Stimulated activated CD8-positive, alpha-beta memory T cell treated with anti-CD3 and anti-CD28 coated beads, Interleukin-15, amount 100 ng/mL, for 48 hours (primary cell): Measurements from ENCODE around the gene DESI2.
"Not testable (repeated sequence)": the region's sequence is repeated elsewhere in the genome, so short reads cannot be mapped to it uniquely, and the experiment has no call there.

Experiments
- DNase-seq, 2 donors: peaks; one replicate each; pipeline ENCODE4 v3.0.0-alpha.2; 2020; ENCODE audit warnings: low read depth in 2 of 2

DESI2 gene

DNA sequence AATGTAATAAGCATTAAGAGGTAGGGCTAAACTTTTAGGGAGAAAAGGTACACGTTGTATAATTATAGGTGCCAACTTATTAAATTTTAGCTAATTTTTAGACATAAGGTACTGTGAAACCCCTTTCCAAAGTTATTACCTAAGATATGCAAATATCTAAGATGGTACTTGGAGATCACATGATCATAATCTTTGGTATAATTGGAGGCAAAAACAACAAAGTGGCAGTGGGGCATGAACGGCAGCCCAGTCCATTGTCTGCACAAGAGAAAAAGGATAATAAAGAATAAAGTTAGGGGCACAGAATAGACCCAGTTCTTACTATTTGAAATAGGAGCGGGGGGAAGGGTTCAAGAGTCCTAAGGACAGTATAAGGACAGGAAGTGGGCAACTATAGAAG, 51.2 kb downstream of the DESI2 start:
- no peak for DNase-seq

- no peak for DNase-seq
Measured at GRCh38 chr1:244705261-244706234, 52.6 kb downstream of the DESI2 start.

DNA sequence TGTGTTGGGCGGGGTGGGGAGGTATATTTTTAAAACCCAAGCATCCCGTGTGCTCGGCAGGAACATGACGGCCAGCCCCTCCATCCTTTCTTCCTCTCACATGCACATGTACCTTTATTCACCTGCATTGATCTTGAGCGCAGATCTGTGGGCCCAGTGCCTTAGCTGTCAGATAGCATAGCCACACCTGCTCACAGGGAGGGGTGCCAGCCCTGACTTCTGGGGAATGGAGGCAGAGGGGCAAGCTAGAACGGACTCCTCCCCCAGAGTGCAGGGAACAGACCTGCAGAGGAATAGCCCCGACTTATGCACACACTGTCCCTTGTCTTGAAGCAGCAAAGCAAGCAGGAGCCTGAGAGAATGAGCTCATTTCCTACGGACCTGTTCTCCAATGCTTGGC, 56.1 kb downstream of the DESI2 start:
- no peak for DNase-seq

DNA sequence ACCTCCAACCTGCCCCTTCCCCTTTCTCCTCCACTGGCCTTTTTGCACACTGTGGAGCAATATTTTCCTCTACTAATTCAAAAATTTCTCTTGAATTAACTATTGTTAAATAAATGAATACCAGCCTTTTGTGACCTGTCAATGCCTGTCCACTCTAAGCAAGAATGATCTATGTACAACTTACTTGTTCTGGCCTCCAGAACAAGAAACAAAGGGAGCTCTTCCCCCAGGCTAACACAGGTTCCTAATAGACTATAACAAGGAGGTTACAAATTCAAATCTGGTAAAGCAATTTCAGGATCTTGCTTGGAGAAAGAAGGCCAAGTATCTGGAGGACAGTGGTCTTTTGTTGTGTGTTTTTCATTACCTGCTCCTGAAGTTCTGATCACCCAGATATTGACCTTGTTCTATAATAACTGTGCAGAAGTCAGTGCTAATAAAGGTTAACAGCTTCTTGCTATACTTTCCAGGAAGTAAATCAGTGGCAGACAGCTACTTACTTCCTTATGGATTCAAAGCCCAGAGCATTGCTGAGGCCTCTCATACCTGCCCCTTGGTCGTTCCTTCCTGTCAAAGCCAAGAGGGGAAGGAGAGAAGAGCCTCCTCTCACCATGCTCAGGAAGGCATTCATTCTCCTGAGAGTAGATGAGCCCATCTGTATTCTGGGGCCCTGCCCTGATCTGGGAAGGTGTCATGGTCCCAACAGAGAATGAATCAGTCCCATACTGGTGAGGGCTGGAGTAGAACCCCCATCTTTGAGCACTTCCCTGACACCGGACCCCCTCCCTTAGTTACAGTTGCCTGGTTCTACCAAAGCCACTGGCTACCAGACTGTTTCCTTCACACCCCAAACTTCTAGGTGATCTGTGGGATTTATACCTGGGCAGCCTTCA, 56.8 kb downstream of the DESI2 start:
- DNase-seq = no peak

GRCh38 chr1:244710474-244711062, 57.6 kb downstream of the DESI2 start:
- DNase-seq = no peak

- peak; percentile 21 to 28 for DNase-seq
Measured at GRCh38 chr1:244712669-244713068, 59.7 kb downstream of the DESI2 start.

- DNase-seq = no peak
Measured at GRCh38 chr1:244713332-244713731, 60.4 kb downstream of the DESI2 start.

DNA sequence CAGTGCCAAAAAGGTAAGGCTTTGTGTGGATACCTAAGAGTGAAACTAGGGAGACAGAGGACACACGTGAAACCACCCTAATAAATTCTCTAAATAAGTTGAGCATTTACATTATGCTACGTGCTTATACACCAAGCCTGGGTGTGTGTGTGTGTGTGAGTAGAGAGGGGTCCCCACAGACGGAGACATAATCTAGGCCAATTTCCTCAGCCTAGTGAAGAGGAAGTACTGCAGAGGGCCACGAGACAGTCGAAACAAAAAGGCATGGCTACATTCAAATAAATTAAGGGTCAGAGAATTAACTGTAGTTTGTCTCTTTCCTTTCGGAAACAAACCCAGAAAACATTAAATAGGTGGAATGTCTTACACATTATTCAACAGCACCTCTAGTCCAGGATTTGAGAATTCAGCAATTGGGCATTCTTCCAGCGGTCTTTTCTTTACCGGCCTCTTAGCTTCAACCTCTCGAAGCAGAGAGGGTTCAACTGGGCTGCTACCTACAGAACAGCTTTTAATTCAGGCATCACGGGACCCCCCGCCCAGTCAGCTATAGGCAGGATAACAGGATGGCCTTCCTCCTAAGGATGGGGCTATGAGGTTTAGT, 75.0 kb downstream of the DESI2 start:
- DNase-seq = no peak

DNA sequence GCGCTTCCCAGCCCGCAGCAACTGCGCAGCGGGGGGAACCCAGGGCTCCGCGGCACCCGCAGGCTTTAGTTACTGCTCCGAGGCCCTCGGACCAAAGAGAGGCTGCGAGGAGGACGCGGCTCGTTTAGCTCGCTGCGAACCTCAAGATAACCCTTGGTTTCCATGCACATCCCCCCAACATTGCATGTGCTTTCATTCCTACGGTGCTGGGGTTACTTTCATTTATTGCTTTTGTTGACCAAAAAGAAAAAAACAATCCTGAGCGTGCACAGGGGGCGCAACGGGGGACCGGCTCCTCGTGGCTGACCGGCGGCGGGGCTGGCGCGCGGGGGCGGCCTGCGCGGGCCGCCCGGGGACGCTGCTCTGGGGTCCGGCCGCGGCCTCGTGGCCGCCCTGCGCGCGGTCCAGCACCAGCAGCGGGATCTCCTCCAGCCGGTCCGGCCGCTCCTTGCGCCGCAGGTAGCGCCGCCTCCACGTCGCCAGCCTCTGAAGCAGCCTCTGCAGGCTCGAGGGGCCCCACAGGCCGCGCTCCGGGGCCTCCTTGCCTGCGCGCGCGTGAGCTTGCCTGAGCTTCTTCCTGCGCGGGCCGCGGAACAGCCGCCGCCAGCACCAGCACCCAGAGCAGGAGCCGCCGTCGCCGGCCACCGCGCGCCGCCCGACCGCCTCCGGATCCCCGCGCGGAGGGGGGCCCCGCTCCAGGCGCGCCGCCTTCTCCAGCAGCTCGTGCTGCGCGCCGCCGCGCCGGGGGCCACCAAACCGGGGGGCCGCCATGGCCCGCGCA, 77.4 kb downstream of the DESI2 start:
- DNase-seq = peak in 1 of 2 donors; percentile 13

GRCh38 chr1:244730934-244731434, 78.1 kb downstream of the DESI2 start:
- DNase-seq = no peak

GRCh38 chr1:244731651-244732050, 78.7 kb downstream of the DESI2 start:
- no peak for DNase-seq

DNA sequence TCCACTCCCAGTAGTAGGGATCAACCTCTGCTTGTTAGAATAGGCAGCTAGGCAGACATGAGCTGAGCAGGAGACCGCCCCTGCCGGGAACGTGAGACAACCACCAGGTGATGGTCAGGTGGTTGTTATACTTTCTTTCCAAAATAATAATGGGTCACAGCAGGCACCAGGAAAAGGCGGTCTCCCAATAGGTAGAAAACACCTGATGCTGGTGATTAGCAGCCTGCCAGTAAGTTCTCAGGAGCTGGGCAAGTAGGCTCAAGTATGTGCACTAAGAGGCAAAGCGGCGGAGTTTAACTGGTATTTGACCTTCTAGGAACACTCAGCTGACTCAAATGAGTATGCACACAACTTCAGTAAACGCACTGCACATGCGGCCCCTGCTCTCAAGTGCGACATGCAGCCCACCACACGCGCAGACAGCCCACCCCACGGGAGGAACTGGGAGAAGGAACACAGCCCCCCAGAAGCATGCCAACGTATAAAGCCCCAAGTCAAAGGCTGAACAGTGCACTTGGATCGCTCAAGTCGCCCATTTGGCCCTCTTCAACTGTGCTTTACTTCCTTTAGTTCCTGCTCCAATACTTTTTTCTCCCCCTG, 80.0 kb downstream of the DESI2 start:
- no peak for DNase-seq

GRCh38 chr1:244735404-244735803, 82.5 kb downstream of the DESI2 start:
- DNase-seq = no peak

- no peak for DNase-seq
Measured at GRCh38 chr1:244735876-244736561, 83.1 kb downstream of the DESI2 start.

GRCh38 chr1:244739140-244739539, 86.2 kb downstream of the DESI2 start:
- not testable (repeated sequence) for DNase-seq

DNA sequence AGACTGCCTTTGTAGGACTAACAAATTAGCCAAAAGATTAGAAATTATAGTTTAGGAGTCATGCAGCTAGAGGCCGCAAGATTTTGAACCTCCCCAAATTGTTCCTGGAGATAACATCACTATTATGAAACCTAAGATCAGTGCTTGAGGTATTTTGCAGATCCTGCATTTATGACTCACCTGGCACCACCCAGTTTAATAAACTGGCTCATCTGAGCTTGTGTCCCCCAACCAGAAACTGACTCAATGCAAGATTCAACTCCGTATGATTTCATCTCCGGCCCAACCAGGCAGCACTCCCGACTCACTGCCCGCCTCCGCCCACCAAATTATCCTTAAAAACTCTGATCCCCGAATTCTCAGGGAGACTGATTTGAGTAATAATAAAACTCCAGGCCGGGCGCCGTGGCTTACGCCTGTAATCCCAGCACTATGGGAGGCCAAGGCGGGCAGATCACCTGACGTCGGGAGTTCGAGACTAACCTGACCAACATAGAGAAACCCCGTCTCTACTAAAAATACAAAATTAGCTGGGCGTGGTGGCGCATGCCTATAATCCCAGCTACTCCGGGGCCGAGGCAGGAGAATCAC, 87.2 kb downstream of the DESI2 start:
- DNase-seq = not testable (repeated sequence)

DNA sequence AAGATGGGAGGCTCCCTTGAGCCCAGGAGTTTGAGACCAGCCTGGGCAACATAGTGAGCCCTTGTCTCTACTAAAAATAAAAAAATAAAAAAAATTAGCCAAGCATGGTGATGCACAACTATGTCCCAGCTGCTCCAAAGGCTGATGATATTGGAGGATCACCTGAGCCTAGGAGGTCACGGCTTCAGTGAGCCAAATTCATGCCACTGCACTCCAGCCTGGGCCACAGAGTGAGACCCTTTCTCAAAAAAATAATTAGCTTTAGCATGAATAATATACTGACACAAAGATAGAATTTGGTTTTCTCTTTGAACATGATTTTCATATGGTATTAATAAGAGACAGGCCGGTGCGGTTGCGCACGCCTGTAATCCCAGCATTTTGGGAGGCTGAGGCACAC, 88.8 kb downstream of the DESI2 start:
- DNase-seq = no peak

DNA sequence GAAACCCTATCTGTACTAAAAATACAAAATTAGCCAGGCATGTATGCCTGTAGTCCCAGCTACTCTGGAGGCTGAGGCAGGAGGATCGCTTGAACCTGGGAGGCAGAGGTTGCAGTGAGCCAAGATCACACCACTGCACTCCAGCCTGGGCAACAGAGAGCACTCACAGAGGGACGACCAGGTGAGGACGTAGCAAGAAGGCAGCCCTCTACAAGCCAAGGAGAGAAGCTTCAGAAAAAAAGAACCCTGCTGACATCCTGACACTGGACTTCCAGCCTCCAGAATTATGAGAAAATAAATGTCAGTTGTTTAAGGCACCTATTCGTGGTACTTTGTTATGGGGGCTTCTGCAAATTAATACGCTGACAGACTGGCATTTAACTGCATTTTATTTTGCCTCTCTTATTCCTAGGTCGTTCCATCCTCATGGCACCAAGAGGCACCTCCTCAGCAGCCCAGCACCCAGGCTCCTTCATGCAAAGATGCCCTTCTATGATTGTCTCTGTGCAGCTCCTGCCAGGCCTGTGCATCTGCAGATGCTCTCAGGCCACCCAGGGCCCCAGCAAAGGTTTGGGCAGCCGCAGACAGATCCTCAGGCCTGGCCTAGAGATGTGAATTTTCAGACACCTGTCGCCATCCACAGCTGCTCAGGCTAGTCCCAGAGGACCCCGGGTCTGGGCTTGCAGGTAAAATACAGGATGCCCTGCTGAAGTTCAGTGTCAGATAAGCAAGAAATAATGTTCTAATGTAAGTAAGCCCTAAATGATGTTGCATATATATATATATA, 96.5 kb downstream of the DESI2 start:
- DNase-seq = no peak
